Mucosa of descending colon (tissue), 3 donors: ENCODE results near the gene PRELP. TPM values are rescaled to one million over a fixed set of nuclear protein-coding genes. Genes with fewer than 3 reads are reported as not detected.

Experiments
- ATAC-seq: fragments of 200-7000 bp; cut with Tn5 transposase; one replicate; pipeline ENCODE4 v1.9.1; 2020; ENCODE audit warnings: mild to moderate bottlenecking, moderate library complexity
- DNase-seq, 3 donors: peaks; one replicate each; pipeline ENCODE4 v3.0.0-alpha.2; 2020
- H3K36me3 ChIP-seq: fragments of 200-600 bp; one replicate; pipeline ENCODE4 v1.8.0; 2021; ENCODE audit warnings: low read depth, mild to moderate bottlenecking
- H3K4me1 ChIP-seq: fragments of 200-600 bp; one replicate; pipeline ENCODE4 v1.8.0; 2021; ENCODE audit warnings: low read depth, mild to moderate bottlenecking
- H3K4me3 ChIP-seq: fragments of 200-600 bp; one replicate; pipeline ENCODE4 v1.8.0; 2021; ENCODE audit warnings: mild to moderate bottlenecking
- H3K9me3 ChIP-seq: fragments of 200-600 bp; one replicate; pipeline ENCODE4 v1.8.0; 2021; ENCODE audit warnings: mild to moderate bottlenecking
- CTCF ChIP-seq: fragments of 200-600 bp; IDR thresholded peaks from one replicate; pipeline ENCODE4 v1.8.0; 2022; ENCODE audit warnings: antibody characterized with exemption, mild to moderate bottlenecking
- intact Hi-C, 2 donors: fragments of 100-400 bp; cut with DNase I in 1 of 2; cut with micrococcal nuclease in 1 of 2; formaldehyde crosslinking; loops; one replicate each; pipeline versions ENCODE4 v1.11.0 to v1.11.1; 2022; cut with DNase I, micrococcal nuclease
- total RNA-seq, 3 donors: library from RNA; stranded (reverse); fragmentation: NEBNext Ultra II Directional in 2 of 3; extraction: Animal tissue kit (Norgen Biotek cat#: 25700) in 2 of 3; gene quantifications; one replicate each; pipeline versions ENCODE4 v1.2.1 to v1.2.4, GENCODE V29; 2021 to 2023
- donor health status: DM: no; HTN: no; CAD: no; lungs with moderate emphysema.
- donor health status: DM: no; HTN: no; CAD: no.
- donor health status: DM: no; HTN: yes; CAD: no.

The PRELP gene
- total RNA-seq, 3 donors from 2014 or later: 5.5 to 174 (median 5.6) TPM

DNA sequence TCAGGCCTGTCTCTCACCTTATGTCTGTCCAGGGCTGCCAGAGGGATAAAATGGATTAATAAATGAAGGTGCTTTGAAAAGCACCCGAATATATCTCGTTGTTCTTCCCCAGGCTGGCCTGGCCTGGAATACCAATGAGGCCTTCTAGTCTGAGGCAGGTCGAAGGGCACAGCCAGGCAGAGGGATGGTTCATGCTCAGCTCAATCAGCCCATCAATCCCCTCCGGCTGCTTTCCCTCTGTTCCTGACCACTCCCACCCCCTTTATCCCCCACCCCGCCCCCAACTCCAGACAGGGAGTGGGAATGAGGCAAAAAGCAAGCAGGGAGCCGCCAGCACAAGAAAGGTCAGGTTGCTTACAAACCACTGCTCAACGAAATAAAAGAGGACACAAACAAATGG lies 40.0 kb upstream of the PRELP start:
- ATAC-seq (no peak), DNase-seq (no peak)
- Histone ChIP-seq H3K36me3 (no peaks in the 10 kb centered on the region), H3K4me1 (peaks cover 20% of the 10 kb centered on the region), H3K9me3 (no peaks in the 10 kb centered on the region), H3K4me3 (no peak overlapping the region)
- intact Hi-C loops: no loop called here
- no peak for TF ChIP-seq CTCF

- H3K4me3 ChIP-seq: no peak overlapping the region
- peaks cover 19% of the 10 kb centered on the region for H3K4me1 ChIP-seq
- ATAC-seq: no peak
- DNase-seq: no peak
- no peaks in the 10 kb centered on the region for H3K9me3 ChIP-seq
- TF ChIP-seq CTCF: no peak
- intact Hi-C loops: no loop called here
- H3K36me3 ChIP-seq: no peaks in the 10 kb centered on the region
These were observed 37.8 kb upstream of the PRELP start for GRCh38 chr1:203437696-203438315.

DNA sequence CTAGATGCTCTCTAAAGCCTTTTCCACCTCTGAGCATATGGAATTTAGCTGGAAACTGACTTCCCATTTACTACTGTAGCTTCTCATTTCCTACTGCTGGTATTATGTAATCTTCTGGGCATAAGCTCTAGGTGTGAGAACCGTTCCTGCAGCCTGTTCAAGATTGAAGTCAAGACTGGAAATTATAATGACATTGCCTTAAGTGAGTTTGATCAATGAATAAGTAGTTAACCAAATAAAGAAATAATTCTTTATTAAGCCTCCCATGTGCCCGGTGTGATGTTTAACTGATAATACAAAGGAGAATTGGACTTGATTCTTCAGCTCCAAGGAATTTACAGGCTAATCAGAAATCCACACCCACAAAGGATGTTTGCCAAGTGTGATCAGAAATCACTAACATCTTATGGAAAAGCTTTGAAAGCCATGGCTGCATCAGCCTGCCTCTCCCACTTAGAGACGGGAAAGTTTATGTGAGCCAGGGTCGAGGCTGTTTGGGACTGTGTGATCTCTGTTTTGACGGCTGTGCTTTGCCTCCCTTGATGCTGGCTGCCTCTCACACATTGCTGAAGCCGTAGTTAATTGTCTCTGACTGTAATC lies 36.4 kb upstream of the PRELP start:
- ATAC-seq (peak; percentile 29), DNase-seq (peak in 1 of 3 donors; percentile 50)

DNA sequence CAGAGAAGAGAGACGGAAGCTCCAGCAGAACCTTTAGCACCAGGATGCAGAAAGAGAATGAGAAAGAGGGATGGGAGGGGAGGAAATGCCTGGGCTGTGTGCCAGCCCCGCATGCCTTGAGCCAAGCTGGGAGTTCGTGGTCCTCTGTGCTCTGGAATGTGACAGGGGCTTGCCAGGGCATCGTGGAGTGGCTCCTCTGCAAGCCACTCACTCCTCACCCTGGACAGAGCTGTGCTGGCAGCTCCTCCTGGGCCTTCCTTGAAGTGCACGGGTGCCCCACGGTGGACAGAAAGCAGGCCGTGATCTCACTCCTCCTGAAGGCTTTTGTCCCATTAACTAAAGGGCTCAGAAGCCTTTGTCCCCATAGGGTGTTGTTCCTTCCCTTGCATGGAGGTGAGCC lies 34.8 kb upstream of the PRELP start:
- Histone ChIP-seq H3K9me3 (no peaks in the 10 kb centered on the region), H3K36me3 (no peaks in the 10 kb centered on the region), H3K4me1 (peaks cover 19% of the 10 kb centered on the region), H3K4me3 (no peak overlapping the region)
- DNase-seq (peak; percentile 80 to 84 (median 83)), ATAC-seq (peak; percentile 91)
- peak; percentile 45 for TF ChIP-seq CTCF
- intact Hi-C loops: loop anchor here (2.0 to 10.0 kb wide), 3 partner anchors 100 to 166 kb away; no protein-coding TSS in a partner anchor

More for the DNA sequence above, 36.4 kb upstream of the PRELP start:
- Histone ChIP-seq H3K4me3 (no peak overlapping the region), H3K9me3 (no peaks in the 10 kb centered on the region), H3K36me3 (no peaks in the 10 kb centered on the region), H3K4me1 (peaks cover 19% of the 10 kb centered on the region)
- intact Hi-C loops: no loop called here
- TF ChIP-seq CTCF: no peak

DNA sequence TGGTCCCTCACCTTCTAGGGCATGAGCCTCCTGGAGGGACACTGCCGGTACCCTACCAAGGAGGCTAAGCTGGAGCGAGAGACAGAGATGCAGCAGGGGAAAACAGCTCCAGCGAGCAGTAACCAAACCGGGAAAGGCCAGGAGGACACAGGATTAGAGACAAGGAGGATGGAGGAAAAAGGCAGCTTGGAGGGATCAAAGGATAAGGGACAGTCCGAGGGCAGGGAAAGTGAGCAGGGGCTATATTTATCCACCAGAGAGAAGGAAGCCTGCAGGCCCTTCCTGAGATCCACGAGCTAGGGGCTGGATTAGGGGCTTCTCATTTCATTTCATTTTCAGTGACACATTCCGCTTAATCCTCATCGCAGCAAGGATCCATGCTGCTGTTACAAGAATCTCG lies 33.8 kb upstream of the PRELP start:
- DNase-seq (no peak), ATAC-seq (no peak)
- Histone ChIP-seq H3K9me3 (no peaks in the 10 kb centered on the region), H3K4me1 (peaks cover 19% of the 10 kb centered on the region), H3K36me3 (no peaks in the 10 kb centered on the region), H3K4me3 (no peak overlapping the region)
- no peak for TF ChIP-seq CTCF
- intact Hi-C loops: loop anchor here (2.0 to 10.0 kb wide), 3 partner anchors 101 to 167 kb away; no protein-coding TSS in a partner anchor
